C4-2B (cell line): ENCODE data around the gene NAA25.

Source experiments
- ZFX ChIP-seq: fragments of 450-650 bp; IDR thresholded peaks from 2 replicates; pipeline ENCODE4 v1.6.1; 2017
- TF ChIP-seq, protein P1 (sequence below): fragments of 450-650 bp; conservative IDR thresholded peaks from 2 replicates; pipeline ENCODE4 v1.5.1; 2017; ENCODE audit warnings: mild to moderate bottlenecking

GRCh38 chr12:112148031-112148513 lies 39.5 kb upstream of the NAA25 start:
- TF ChIP-seq, protein P1, sequence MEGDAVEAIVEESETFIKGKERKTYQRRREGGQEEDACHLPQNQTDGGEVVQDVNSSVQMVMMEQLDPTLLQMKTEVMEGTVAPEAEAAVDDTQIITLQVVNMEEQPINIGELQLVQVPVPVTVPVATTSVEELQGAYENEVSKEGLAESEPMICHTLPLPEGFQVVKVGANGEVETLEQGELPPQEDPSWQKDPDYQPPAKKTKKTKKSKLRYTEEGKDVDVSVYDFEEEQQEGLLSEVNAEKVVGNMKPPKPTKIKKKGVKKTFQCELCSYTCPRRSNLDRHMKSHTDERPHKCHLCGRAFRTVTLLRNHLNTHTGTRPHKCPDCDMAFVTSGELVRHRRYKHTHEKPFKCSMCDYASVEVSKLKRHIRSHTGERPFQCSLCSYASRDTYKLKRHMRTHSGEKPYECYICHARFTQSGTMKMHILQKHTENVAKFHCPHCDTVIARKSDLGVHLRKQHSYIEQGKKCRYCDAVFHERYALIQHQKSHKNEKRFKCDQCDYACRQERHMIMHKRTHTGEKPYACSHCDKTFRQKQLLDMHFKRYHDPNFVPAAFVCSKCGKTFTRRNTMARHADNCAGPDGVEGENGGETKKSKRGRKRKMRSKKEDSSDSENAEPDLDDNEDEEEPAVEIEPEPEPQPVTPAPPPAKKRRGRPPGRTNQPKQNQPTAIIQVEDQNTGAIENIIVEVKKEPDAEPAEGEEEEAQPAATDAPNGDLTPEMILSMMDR, result no peak
- TF ChIP-seq ZFX, result no peak
